ENCODE results near the gene IKZF2. TPM values are rescaled to one million over a fixed set of nuclear protein-coding genes. Genes with fewer than 3 reads are reported as not detected.

The IKZF2 gene
- total RNA-seq, 1 experiment from 2014 or later, result 3.0 TPM

DNA sequence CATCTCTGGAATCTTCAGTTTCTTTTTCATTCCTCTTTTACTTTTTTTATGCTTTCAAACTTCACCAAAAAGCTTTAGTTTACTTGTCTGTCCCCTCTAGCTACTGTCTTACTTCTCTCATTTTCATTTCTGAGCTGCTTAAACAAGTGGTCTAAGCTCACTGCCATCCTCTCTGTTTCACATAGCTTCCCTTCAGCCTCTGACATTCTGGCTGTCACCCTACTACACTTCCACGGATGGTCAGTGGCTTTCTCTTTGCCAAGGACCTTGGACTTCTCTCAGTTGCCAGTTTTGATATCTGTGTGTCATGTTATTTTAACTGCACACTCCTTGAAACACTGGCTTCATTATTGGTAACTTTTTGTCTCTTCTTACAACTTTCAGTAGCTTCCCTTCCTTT is 176.1 kb downstream of the IKZF2 start:
- H2AK5ac ChIP-seq (ENCODE audit: insufficient read length, low read length), result no peak overlapping the region
- H2BK5ac ChIP-seq (ENCODE audit: insufficient read length, low read length), result no peak overlapping the region
- no peaks in the 10 kb centered on the region for H4K20me1 ChIP-seq (ENCODE audit: control insufficient read depth, insufficient read depth, insufficient read length)
- H2BK15ac ChIP-seq (ENCODE audit: low read depth, low read length), result no peak overlapping the region
- H3K9ac ChIP-seq (ENCODE audit: extremely low read depth, insufficient read length, low read length), result no peak overlapping the region
- no peaks in the 10 kb centered on the region for H3K27me3 Mint-ChIP-seq (ENCODE audit: low read depth)
- H3K4me3 Mint-ChIP-seq, result no peak overlapping the region
- no peak overlapping the region for H4K8ac ChIP-seq (replicated peaks; ENCODE audit: insufficient read length, low read depth, low read length)
- H3K4ac ChIP-seq (ENCODE audit: low read depth, low read length), result no peak overlapping the region
- no peak overlapping the region for H2AFZ ChIP-seq (ENCODE audit: low read length)
- H2BK120ac ChIP-seq (ENCODE audit: low read depth, low read length, poor library complexity, severe bottlenecking), result no peak overlapping the region
- TF ChIP-seq, protein P1, sequence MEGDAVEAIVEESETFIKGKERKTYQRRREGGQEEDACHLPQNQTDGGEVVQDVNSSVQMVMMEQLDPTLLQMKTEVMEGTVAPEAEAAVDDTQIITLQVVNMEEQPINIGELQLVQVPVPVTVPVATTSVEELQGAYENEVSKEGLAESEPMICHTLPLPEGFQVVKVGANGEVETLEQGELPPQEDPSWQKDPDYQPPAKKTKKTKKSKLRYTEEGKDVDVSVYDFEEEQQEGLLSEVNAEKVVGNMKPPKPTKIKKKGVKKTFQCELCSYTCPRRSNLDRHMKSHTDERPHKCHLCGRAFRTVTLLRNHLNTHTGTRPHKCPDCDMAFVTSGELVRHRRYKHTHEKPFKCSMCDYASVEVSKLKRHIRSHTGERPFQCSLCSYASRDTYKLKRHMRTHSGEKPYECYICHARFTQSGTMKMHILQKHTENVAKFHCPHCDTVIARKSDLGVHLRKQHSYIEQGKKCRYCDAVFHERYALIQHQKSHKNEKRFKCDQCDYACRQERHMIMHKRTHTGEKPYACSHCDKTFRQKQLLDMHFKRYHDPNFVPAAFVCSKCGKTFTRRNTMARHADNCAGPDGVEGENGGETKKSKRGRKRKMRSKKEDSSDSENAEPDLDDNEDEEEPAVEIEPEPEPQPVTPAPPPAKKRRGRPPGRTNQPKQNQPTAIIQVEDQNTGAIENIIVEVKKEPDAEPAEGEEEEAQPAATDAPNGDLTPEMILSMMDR (conservative IDR thresholded peaks at IDR 0.05), result no peak
- H3K23ac ChIP-seq (ENCODE audit: insufficient read length, low read depth, low read length), result no peak overlapping the region
- no peak overlapping the region for H4K5ac ChIP-seq (ENCODE audit: insufficient read length, low read depth, low read length)
- H3K4me2 ChIP-seq (ENCODE audit: insufficient read depth, insufficient read length, low read length), result no peak overlapping the region
- H3K23me2 ChIP-seq (ENCODE audit: insufficient read length, low read depth, low read length, poor library complexity, severe bottlenecking), result no peaks in the 10 kb centered on the region
- no peak overlapping the region for H3K27ac ChIP-seq (ENCODE audit: insufficient read length, low read depth, low read length)
- H3K36me3 Mint-ChIP-seq (ENCODE audit: insufficient read depth in 1 of 3, low read depth in 3 of 3), result no peaks in the 10 kb centered on the region
- no peak overlapping the region for H2BK20ac ChIP-seq (ENCODE audit: low read depth, low read length, poor library complexity, severe bottlenecking)
- no peaks in the 10 kb centered on the region for H3K79me2 ChIP-seq (ENCODE audit: insufficient read depth, low read length)
- no peaks in the 10 kb centered on the region for H3K4me1 Mint-ChIP-seq
- no CpG with 5 or more reads among the region's 1 CpG for WGBS (ENCODE audit: extremely low coverage, insufficient read length, low lambda C conversion rate)
- no peak overlapping the region for H2BK12ac ChIP-seq (ENCODE audit: insufficient read length, low read depth, low read length)
- H3K4me1 ChIP-seq (ENCODE audit: insufficient read depth, low read length), result no peaks in the 10 kb centered on the region
- no peak overlapping the region for H3K18ac ChIP-seq (ENCODE audit: insufficient read length, low read depth, low read length)
- H3K9me3 Mint-ChIP-seq, result no peaks in the 10 kb centered on the region
- no peaks in the 10 kb centered on the region for H3K27me3 ChIP-seq (ENCODE audit: insufficient read depth, low read length)
- H3K56ac ChIP-seq (ENCODE audit: insufficient read length, low read depth, low read length), result no peak overlapping the region
- no peak overlapping the region for H4K91ac ChIP-seq (ENCODE audit: insufficient read length, low read depth, low read length)
- H3K27ac Mint-ChIP-seq, result no peak overlapping the region
- no peaks in the 10 kb centered on the region for H3K9me3 ChIP-seq (ENCODE audit: control insufficient read depth, low read depth, low read length)
- H3K14ac ChIP-seq (ENCODE audit: insufficient read depth, low read length), result no peak overlapping the region
- no peaks in the 10 kb centered on the region for H3K79me1 ChIP-seq (ENCODE audit: insufficient read depth, low read depth, low read length, poor library complexity, severe bottlenecking)
- no peak for DNase-seq
- H3T11ph ChIP-seq (ENCODE audit: low read length), result no peak overlapping the region
